Measurements from ENCODE around the gene RAB18.
"Not testable (repeated sequence)": the region's sequence is repeated elsewhere in the genome, so short reads cannot be mapped to it uniquely, and the experiment has no call there.

The RAB18 gene

GRCh38 chr10:27504007-27504807, at the start of gene RAB18:
Gene RAB18, plus strand, starts transcription at chr10:27504304. Its CDS starts 66 bp downstream, at chr10:27504370.
- peak; percentile 96 to 99 for DNase-seq (ENCODE audit: low read depth in 1 of 2, low spot score in 1 of 2)

DNA sequence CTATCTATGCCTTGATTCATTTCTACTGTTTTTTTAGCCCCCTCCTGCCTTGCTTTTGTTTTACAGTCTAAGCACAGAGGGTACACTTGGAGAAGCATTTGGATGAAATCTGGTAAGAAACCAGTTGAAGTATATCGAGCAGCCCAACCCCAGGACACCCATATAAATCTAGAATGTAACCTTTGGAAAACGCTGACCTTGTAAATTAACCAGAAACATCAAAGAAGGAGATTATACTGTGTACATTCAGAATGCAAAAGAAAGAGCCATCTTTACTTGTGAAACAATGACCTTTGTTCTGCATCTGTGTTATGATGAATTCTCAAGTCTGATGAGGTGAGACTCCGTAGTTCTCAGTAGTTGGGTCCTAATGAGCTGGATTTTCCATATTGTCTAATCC, 49.3 kb upstream of the RAB18 start:
- no peak for DNase-seq (ENCODE audit: low read depth in 1 of 2, low spot score in 1 of 2)

- no peak for DNase-seq (ENCODE audit: low read depth in 1 of 2, low spot score in 1 of 2)
Observed at GRCh38 chr10:27457261-27457945, 46.7 kb upstream of the RAB18 start.

DNA sequence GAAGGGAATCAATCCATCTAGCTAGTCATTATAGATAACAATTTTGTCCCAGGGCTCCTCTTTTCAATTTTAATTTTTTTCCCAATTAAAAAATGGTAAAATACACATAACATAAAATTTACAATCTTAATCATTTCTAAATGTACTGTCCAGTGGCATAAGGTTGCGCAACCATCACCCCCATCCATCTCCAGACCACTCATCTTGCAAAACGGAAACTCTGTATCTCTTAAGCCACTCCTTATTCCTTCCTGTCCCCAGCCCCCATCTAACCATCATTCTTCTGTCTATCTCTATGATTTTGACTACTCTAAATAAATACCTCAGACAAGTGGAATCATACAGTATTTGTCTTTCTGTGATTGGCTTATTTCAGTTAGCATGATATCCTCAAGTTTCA, 46.1 kb upstream of the RAB18 start:
- no peak for DNase-seq (ENCODE audit: low read depth in 1 of 2, low spot score in 1 of 2)

DNA sequence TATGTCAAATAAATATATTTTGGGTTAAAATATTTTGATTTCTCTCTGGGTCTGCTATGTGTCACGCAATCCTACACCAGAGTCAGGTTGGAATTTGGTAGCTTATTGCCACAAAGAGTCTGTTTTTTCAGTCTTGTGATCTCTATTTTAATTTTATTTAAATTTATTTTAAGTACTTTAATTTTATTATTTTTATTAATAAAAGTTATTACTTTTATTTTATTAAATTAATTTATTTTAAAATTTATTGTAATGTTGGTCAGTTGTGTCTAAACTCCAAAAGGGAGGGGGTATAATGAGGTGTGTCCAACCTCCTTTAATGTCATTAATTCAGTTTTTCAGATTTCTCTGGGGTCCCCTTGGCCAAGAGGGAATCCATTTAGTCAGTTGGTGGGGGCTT, 42.8 kb upstream of the RAB18 start:
- DNase-seq (ENCODE audit: low read depth in 1 of 2, low spot score in 1 of 2) = no peak

DNA sequence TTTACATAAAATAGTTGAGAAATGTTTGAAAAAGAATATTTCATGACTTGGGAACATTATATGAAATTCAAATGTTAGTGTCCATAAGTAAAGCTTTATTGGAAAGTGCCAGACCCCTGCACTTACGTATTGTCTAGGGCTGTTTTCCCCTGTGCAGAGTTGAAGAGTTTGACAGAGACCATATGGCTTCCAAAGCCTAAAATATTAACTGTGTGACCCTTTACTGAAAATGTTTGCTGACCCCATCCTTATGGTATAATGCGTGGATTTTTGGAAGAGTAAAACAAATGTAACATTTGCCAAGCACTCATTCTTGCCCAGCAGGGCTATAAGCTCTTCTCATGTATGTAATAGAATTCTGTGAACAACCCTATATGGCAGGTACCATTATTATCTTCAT, 40.1 kb upstream of the RAB18 start:
- no peak for DNase-seq (ENCODE audit: low read depth in 1 of 2, low spot score in 1 of 2)

DNA sequence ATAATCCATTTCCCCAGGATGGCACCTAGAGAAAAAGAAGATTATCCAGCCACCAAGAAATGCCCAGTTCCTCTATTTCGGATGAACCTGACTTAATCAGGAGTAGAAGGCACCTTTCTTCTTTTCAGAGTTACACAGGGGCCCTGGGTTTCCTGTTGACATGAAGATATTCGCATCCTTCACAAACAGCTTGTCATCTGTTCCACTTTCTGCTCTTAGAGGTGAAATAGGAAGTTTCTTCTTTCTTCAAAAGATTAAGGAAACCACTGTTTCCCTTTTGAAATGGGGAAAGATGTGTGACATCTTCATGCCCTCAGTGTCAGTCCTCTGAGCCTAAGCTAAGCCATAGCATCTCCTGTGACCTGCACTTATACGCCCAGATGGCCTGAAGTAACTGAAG, 39.1 kb upstream of the RAB18 start:
- no peak for DNase-seq (ENCODE audit: low read depth in 1 of 2, low spot score in 1 of 2)

DNA sequence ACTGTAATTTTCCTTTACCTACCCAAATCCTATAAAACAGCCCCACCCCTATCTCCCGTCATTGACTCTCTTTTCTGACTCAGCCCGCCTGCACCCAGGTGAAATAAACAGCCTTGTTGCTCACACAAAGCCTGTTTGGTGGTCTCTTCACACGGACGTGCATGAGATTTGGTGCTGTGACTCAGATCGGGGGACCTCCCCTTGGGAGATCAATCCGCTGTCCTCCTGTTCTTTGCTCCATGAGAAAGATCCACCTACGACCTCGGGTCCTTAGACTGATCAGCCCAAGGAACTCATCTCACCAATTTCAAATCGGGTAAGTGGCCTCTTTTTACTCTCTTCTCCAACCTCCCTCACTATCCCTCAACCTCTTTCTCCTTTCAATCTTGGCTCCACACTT, 38.5 kb upstream of the RAB18 start:
- not testable (repeated sequence) for DNase-seq (ENCODE audit: low read depth in 1 of 2, low spot score in 1 of 2)

- no peak for DNase-seq (ENCODE audit: low read depth in 1 of 2, low spot score in 1 of 2)
Observed at GRCh38 chr10:27470885-27471284, 33.2 kb upstream of the RAB18 start.

GRCh38 chr10:27474741-27475140, 29.4 kb upstream of the RAB18 start:
- no peak for DNase-seq (ENCODE audit: low read depth in 1 of 2, low spot score in 1 of 2)

- DNase-seq (ENCODE audit: low read depth in 1 of 2, low spot score in 1 of 2) = no peak
Observed at GRCh38 chr10:27479016-27479415, 25.1 kb upstream of the RAB18 start.

DNA sequence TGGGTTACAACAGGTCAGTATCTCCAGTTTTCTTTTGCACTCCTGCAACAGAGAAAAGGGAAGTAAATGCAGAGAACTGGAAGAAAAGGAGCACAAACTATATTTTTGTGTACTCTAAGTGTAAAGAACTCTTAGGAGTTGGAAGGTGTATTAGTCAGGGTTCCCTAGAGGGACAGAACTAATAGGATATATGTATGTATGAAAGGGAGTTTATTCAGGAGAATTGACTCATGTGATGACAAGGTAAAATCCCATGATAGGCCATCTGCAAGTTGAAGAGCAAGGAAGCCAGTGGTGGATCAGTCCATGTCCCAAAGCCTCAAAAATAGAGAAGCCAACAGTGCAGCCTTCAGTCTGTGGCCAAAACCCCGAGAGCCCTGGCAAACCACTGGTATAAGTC, 22.6 kb upstream of the RAB18 start:
- DNase-seq (ENCODE audit: low read depth in 1 of 2, low spot score in 1 of 2) = no peak

DNA sequence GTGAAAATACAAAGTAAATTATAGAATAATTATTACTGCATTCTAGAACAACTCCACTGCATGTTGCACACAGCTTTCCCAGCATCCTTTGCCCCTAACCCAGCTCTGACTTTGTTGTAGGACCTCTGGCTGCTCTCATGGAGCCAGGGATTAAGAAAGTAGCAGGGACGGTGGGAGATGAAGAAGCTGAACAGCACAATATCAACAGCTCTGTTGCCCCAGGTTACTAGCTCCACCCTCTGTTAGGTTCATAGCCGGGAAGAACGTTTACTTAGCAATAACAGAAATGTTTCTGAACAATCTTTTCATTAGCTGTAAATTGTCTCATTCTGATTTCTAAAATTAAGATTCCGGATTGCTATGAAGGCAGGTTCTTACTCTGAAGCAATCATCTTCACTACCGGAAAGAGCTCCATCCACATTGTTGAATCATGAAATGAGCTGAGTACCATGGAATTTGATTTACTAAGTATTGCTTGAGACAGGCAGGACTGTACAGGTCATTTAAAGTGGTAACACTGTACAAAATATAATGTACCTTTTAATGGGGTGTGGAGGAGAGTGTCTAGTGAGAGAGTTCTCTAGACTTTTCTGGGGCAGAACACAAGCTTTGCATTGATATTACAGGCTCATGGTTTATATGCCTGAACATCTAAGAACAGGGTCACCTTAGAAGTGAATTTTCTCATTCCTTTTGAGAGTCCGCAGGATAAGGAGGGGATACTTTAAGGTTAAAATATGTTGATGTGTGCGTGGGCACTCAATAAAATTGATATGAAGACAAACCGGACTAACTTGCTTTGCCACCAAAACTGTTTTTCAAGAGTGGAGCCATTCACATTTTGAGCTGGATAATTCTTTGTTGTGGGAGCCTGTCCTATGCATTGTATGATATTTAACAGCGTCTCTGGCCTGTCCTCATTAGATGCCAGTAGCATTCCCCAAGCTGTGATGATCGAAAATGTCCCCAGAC, 20.8 kb upstream of the RAB18 start:
- no peak for DNase-seq (ENCODE audit: low read depth in 1 of 2, low spot score in 1 of 2)

- no peak for DNase-seq (ENCODE audit: low read depth in 1 of 2, low spot score in 1 of 2)
Observed at GRCh38 chr10:27485368-27485767, 18.7 kb upstream of the RAB18 start.

DNA sequence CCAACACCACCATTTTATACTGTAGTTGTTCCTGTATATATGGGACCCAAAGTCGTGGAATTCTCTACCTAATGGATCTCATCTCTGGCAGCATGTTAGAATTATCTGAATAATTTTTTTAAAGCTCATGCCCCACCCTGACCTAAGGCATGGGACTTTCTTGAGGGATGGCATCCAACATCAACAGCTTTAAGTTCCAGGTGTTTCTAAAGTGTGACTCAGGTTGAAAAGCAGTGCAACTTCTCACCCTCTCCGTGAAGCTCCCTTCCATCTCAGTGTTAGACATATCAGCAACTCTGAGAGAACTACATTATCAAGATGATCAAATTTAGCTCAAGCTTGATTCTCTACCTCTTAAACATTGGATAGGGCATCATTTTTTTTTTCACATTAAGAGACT, 18.1 kb upstream of the RAB18 start:
- DNase-seq (ENCODE audit: low read depth in 1 of 2, low spot score in 1 of 2) = no peak

- no peak for DNase-seq (ENCODE audit: low read depth in 1 of 2, low spot score in 1 of 2)
Observed at GRCh38 chr10:27490807-27491206, 13.3 kb upstream of the RAB18 start.

- no peak for DNase-seq (ENCODE audit: low read depth in 1 of 2, low spot score in 1 of 2)
Observed at GRCh38 chr10:27494116-27494805, 9.8 kb upstream of the RAB18 start.

DNA sequence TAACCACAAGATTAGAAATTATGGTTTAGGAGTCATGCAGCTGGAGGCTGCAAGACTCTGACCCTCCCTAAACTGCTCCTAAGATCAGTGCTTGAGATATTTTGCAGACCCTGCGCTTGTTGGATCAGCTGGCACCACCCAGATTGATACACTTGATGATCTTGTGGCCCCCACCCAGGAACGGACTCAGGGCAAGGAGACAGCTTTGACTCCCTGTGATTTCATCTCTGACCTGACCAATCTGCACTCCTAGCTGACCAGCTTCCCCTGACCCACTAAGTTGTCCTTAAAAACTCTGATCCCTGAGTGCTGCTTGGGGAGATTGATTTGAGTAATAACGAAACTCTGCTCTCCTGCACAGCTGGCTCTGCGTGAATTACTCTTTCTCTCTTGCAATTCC, 8.0 kb upstream of the RAB18 start:
- no peak for DNase-seq (ENCODE audit: low read depth in 1 of 2, low spot score in 1 of 2)

- DNase-seq (ENCODE audit: low read depth in 1 of 2, low spot score in 1 of 2) = no peak
Observed at GRCh38 chr10:27500096-27500495, 4.0 kb upstream of the RAB18 start.

DNA sequence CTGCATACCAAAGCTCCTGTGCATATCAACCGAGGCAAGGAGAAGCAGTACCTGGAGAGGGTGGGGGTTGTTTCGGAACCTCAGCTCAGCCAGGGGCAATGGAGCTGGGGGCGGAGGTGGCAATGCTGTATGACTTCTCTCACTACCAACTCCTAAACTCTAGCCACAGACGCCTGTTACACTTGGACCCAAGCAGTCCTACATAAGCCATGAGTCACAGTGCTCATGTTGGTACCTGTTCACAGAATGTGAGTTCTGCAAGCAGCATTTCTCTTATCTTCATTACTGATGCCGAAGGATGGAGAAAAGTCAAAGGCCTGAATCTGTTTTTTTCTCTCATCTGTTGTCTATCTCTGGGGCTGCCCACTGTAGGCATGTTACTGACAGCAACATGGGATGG, 3.2 kb upstream of the RAB18 start:
- DNase-seq (ENCODE audit: low read depth in 1 of 2, low spot score in 1 of 2) = no peak

DNA sequence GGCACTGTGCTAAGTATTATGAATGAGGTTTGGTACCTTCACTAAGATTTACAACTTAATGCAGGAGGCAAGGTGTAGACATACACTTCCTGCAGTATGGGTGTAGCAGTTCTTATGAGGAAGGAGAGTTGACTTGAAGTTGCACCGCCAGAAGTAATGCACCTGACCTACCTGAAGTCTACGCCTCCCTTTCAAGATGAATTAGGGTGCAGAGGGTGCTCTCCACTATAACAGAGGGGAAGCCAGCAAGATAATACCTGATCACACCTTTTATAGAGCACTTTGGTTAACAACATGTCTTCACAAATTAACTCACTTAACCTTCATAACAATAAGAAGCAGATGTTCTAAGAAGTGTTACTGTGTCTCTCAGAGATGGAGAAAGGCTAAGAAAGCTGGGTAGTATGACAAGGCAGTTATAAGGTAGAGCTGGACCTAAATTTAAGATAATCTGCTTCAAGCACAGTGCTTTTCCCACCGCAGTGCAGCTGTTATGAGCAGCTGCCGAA, 552 bp upstream of the RAB18 start:
- no peak for DNase-seq (ENCODE audit: low read depth in 1 of 2, low spot score in 1 of 2)

All from activated T-helper 1 cell treated with anti-CD3 and anti-CD28 coated beads, Interleukin-2, amount 50 U/mL, for 16 hours (primary cell).